Measurements from ENCODE around the gene TEX30.

- TF ChIP-seq ARNTL (CRISPR knock-in tag; IDR thresholded peaks at IDR 0.05; ENCODE audit: borderline replicate concordance, low read depth) (no peak), ZNF565 (CRISPR knock-in tag; conservative IDR thresholded peaks at IDR 0.05; ENCODE audit: low read depth) (no peak), TOX (CRISPR knock-in tag; IDR thresholded peaks at IDR 0.05; ENCODE audit: borderline replicate concordance) (no peak)
Observed at GRCh38 chr13:102807699-102808098, 34.1 kb upstream of the TEX30 start.
